KMS-11 (cell line): ENCODE measurements around the gene RUBCNL.
"Not testable (repeated sequence)": the region's sequence is repeated elsewhere in the genome, so short reads cannot be mapped to it uniquely, and the experiment has no call there.

Experiments
- H2AFZ ChIP-seq: fragments of 200-600 bp; sonication (generic); 2 replicates; pipeline ENCODE4 v1.6.1; 2016; ENCODE audit warnings: antibody characterized with exemption, mixed run types, low read depth
- H3K27ac ChIP-seq: fragments of 200-600 bp; sonication (generic); 2 replicates; pipeline ENCODE4 v1.6.1; 2016; ENCODE audit warnings: mild to moderate bottlenecking, mixed run types
- H3K27me3 ChIP-seq: fragments of 200-600 bp; sonication (generic); 2 replicates; pipeline ENCODE4 v1.6.1; 2017; ENCODE audit warnings: mild to moderate bottlenecking, low read depth, mixed run types, moderate library complexity; ENCODE audit not compliant: insufficient read depth
- H3K36me3 ChIP-seq: fragments of 200-600 bp; sonication (generic); 2 replicates; pipeline ENCODE4 v1.6.1; 2017; ENCODE audit warnings: mild to moderate bottlenecking, mixed run types; ENCODE audit not compliant: insufficient read depth
- H3K4me1 ChIP-seq: fragments of 200-600 bp; sonication (generic); 2 replicates; pipeline ENCODE4 v1.6.1; 2016; ENCODE audit warnings: mild to moderate bottlenecking, low read depth, mixed run types; ENCODE audit not compliant: poor library complexity, severe bottlenecking
- H3K4me2 ChIP-seq: fragments of 200-600 bp; sonication (generic); 2 replicates; pipeline ENCODE4 v1.7.0; 2016; ENCODE audit warnings: mild to moderate bottlenecking, mixed run types
- H3K4me3 ChIP-seq: fragments of 200-600 bp; sonication (generic); IDR thresholded peaks from 2 replicates; pipeline ENCODE4 v1.6.1; 2017; ENCODE audit warnings: low read depth, low read length, mixed read lengths; ENCODE audit not compliant: insufficient read depth
- H3K79me2 ChIP-seq: fragments of 200-600 bp; sonication (generic); 2 replicates; pipeline ENCODE4 v1.6.1; 2016; ENCODE audit warnings: low read depth, mixed run types; ENCODE audit not compliant: insufficient read depth
- H3K9ac ChIP-seq: fragments of 200-600 bp; sonication (generic); 2 replicates; pipeline ENCODE4 v1.6.1; 2016; ENCODE audit warnings: mild to moderate bottlenecking, mixed run types
- H4K20me1 ChIP-seq: fragments of 200-600 bp; sonication (generic); 2 replicates; pipeline ENCODE4 v1.6.1; 2016; ENCODE audit warnings: mild to moderate bottlenecking, mixed run types; ENCODE audit not compliant: insufficient read depth
- TF ChIP-seq, protein P1 (sequence below): fragments of 200-600 bp; sonication (generic); conservative IDR thresholded peaks from 2 replicates; pipeline ENCODE4 v1.6.1; 2017; ENCODE audit warnings: low read depth, mild to moderate bottlenecking, antibody characterized with exemption, low read length, moderate library complexity, mixed read lengths

Gene RUBCNL

DNA sequence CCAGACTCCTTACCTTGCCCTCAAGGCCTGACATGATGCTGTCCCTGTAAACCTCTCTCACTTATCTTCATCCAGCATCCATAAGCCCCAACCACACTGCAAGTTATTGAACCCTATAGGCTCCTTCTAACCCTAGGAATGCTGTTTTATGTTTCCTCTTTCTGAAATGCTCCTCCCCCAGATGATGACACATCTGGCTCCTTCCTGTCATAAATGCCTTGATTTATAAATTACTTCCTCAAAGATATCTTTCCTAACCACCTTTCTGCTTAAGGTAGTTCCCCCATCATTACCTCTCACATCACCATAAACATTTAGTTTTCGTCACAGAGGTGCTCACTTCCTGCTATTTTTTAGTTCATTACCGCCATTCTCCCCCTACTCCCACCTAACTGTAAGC, 12.3 kb downstream of the RUBCNL start:
- Histone ChIP-seq H3K4me3 (no peak overlapping the region), H3K9ac (no peak overlapping the region), H3K36me3 (no peaks in the 10 kb centered on the region), H4K20me1 (no peaks in the 10 kb centered on the region), H2AFZ (no peak overlapping the region), H3K79me2 (no peaks in the 10 kb centered on the region), H3K27ac (no peak overlapping the region), H3K27me3 (no peaks in the 10 kb centered on the region), H3K4me2 (no peak overlapping the region), H3K4me1 (peaks cover 44% of the 10 kb centered on the region)
- TF ChIP-seq, protein P1, sequence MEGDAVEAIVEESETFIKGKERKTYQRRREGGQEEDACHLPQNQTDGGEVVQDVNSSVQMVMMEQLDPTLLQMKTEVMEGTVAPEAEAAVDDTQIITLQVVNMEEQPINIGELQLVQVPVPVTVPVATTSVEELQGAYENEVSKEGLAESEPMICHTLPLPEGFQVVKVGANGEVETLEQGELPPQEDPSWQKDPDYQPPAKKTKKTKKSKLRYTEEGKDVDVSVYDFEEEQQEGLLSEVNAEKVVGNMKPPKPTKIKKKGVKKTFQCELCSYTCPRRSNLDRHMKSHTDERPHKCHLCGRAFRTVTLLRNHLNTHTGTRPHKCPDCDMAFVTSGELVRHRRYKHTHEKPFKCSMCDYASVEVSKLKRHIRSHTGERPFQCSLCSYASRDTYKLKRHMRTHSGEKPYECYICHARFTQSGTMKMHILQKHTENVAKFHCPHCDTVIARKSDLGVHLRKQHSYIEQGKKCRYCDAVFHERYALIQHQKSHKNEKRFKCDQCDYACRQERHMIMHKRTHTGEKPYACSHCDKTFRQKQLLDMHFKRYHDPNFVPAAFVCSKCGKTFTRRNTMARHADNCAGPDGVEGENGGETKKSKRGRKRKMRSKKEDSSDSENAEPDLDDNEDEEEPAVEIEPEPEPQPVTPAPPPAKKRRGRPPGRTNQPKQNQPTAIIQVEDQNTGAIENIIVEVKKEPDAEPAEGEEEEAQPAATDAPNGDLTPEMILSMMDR: no peak

DNA sequence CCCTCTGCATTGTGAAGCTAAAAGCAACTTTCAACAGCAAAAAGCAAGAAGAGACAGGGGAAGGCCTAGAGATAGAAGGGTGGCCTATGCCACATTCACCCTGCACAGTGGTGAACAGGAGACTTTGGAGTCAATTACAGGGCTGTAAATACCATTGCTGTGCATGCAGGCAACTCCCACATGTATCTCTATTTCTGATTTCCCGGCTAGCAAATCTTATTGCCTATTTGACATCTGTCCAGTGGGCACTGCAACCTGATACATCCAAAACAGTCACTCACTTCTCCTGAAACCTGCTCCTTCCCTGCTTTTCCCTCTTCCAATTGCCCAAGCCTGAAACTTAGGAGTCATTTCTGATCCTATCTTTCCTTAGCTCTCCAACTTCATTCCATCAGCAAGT, 13.4 kb downstream of the RUBCNL start:
- Histone ChIP-seq H3K36me3 (no peaks in the 10 kb centered on the region), H3K27ac (no peak overlapping the region), H3K27me3 (no peaks in the 10 kb centered on the region), H3K4me2 (no peak overlapping the region), H4K20me1 (no peaks in the 10 kb centered on the region), H3K9ac (no peak overlapping the region), H3K79me2 (no peaks in the 10 kb centered on the region), H3K4me3 (no peak overlapping the region), H3K4me1 (peaks cover 44% of the 10 kb centered on the region), H2AFZ (no peak overlapping the region)
- TF ChIP-seq, protein P1: no peak

DNA sequence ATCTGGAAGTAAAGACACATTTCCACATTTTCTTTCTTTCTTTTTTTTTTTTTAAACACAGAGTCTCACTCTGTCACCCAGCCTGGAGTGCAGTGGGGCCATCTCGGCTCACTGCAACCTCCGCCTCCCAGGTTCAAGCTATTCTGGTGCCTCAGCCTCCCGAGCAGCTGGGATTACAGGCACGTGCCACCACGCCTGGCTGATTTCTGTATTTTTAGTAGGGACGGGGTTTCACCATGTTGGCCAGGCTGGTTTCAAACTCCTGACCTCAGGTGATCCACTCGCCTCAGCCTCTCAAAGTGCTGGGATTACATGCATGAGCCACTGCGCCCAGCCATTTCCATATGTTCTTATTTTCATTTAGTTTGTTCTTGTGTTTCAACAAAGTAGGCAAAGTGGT, 14.1 kb downstream of the RUBCNL start:
- not testable (repeated sequence) for H3K27me3 ChIP-seq, H4K20me1 ChIP-seq, H3K4me3 ChIP-seq, H2AFZ ChIP-seq, H3K36me3 ChIP-seq, H3K27ac ChIP-seq, H3K4me2 ChIP-seq, H3K9ac ChIP-seq, H3K79me2 ChIP-seq
- peaks cover 40% of the 10 kb centered on the region for H3K4me1 ChIP-seq

DNA sequence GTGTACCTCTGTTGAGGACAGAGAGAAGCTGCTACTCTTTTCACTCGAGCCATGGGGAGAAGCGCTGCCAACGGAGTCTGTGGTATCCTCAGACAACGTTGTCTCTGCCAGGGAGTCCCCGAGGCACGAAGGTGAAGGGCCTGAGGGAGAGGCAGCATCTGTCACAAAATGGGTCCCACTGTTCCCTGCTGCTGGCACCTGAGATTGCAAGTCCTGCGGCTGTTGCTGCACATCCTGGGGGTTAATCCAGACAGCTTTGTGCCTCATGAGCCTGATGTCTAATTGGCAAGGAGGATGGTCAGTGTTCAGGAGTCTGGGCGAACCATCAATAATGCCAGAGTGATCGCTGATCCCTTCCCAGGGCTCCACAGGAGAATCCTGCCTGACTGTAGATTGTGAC, 15.0 kb downstream of the RUBCNL start:
- Histone ChIP-seq H3K4me3 (no peak overlapping the region), H3K4me1 (peaks cover 31% of the 10 kb centered on the region), H3K79me2 (no peaks in the 10 kb centered on the region), H3K4me2 (no peak overlapping the region), H4K20me1 (no peaks in the 10 kb centered on the region), H3K27ac (no peak overlapping the region), H3K36me3 (no peaks in the 10 kb centered on the region), H2AFZ (no peak overlapping the region), H3K27me3 (no peaks in the 10 kb centered on the region), H3K9ac (no peak overlapping the region)
- TF ChIP-seq, protein P1: no peak

DNA sequence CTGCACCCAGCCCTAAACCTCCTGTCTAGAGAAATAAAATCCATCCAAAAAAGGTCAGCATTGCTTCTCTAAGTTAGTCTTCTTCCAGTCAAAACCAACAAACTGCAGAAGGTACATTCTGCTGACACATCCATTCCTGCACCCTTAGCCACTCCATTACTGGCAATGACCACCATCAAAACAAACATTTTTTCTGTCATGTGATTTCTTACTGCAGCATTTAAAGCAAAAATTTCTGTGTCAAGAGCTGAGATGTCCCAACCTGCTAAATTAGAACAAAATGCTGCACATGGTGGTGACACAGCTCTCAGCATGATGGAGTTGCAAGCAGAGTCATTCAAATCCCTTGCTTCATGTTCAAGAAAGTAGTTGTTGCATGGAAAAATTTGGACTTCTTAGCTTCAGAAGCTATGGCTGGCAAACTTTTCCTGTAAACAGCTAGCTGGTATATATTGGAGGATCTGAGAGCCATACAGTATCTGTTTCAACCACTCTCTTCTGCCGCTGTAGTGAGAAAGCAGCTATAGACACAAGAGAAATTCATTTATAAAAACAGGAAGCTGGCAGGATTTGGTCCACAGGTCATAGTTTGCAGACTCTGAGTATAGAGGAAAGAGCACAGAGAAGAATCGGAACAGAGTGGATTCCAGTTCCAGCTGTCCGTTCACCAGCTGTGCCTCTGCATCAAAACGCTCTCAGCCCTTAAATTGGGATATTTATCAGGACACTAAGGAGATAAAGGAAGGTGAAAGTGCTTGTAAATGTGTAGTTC, 17.4 kb downstream of the RUBCNL start:
- H3K4me2 ChIP-seq: peak overlapping the region; percentile 59
- H2AFZ ChIP-seq: peak overlapping the region; percentile 38
- no peak overlapping the region for H3K4me3 ChIP-seq
- TF ChIP-seq, protein P1: no peak
- H3K36me3 ChIP-seq: no peaks in the 10 kb centered on the region
- H3K27ac ChIP-seq: peak overlapping the region; percentile 62; the same call in 1 of the 2 replicates
- peaks cover 25% of the 10 kb centered on the region for H3K4me1 ChIP-seq
- H3K9ac ChIP-seq: no peak overlapping the region
- no peaks in the 10 kb centered on the region for H3K79me2 ChIP-seq
- H4K20me1 ChIP-seq: no peaks in the 10 kb centered on the region
- H3K27me3 ChIP-seq: no peaks in the 10 kb centered on the region
